K562 treated with DMSO at 1 percent for 4 hours (cell line): Measurements from ENCODE around the gene RNU7-1. TPM values are rescaled to one million over a fixed set of nuclear protein-coding genes. Genes with fewer than 3 reads are reported as not detected.

Experiments
- total RNA-seq: library from RNA; unstranded; fragments of 300-600 nt; gene quantifications from 2 replicates; pipeline ENCODE4 v1.2.3, GENCODE V29; 2022; ENCODE audit not compliant: insufficient read depth

The RNU7-1 gene
- not detected in 2 replicates for total RNA-seq

DNA sequence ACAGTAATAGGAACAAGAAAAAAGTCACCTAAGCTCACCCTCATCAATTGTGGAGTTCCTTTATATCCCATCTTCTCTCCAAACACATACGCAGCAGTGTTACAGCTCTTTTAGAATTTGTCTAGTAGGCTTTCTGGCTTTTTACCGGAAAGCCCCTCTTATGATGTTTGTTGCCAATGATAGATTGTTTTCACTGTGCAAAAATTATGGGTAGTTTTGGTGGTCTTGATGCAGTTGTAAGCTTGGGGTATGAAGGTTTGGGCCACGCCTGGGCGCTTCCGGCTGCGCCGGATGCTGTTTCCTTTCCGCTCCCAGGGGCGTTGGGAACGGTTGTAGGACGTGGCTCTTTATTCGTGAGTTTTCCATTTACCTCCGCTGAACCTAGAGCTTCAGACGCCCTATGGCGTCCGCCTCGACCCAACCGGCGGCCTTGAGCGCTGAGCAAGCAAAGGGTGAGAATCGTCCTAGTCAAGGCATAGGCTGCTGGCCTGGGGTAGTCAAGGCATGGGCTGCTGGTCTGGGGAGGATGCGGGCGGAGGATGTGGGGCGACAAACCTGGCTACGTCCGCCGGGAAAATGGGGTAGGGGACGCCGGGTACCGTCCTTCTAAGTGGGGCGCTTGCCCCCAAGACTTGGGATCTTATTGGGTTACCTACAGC lies at the start of gene RNU7-1, which contains the start of gene C12orf57:
TSS of gene RNU7-1 (plus strand) at position 95 of the 659 bp plus-strand sequence.
TSS of gene C12orf57 (plus strand) at position 301 of the 659 bp plus-strand sequence. CDS start at position 401, 100 bp downstream.

GRCh38 chr12:6904280-6905276 lies 39.0 kb upstream of the RNU7-1 start, which contains the start of gene LRRC23:
Gene LRRC23 (plus strand): TSS chr12:6904822. CDS start chr12:6905634, 812 bp downstream.

GRCh38 chr12:6914246-6914946 lies 29.2 kb upstream of the RNU7-1 start, which contains the start of gene ENO2:
Gene ENO2 (plus strand): TSS chr12:6914580. CDS start chr12:6915833, 1,253 bp downstream.

DNA sequence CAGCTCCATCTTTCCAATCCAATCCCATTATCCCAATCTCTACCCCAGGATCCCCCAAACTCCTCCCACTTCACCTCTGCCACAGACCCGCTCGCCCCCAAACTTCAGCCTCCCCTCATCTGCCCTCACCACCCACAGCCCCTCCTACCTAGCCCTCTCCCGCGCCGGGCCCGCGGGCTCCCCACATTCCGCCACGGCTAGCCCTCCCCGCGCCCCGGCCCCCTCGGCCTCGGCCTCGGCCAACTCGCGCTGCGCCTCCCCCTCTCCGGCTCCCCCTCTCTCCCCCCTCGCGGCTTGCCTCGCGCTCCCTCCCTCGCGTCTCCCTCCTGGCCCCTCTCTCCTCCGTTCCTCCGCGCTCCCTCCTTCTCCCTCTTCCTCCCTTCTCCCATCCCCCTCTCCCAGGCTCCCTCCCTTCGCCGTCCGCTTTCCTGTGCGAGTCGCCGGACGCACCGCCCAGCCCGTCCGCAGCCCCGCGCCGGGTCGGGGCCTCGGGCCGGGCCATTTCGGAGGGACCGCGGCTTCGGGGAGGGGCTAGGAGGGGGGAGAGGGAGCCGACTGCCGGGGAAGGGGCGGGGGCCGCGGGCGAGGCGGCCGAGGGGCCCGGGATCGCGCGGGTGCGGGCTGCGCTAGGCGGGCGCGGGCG lies 16.1 kb upstream of the RNU7-1 start, which contains the start of gene ATN1:
TSS of gene ATN1 (plus strand) at position 581 of the 643 bp plus-strand sequence. CDS start 6,043 bp downstream, outside the sequence.

DNA sequence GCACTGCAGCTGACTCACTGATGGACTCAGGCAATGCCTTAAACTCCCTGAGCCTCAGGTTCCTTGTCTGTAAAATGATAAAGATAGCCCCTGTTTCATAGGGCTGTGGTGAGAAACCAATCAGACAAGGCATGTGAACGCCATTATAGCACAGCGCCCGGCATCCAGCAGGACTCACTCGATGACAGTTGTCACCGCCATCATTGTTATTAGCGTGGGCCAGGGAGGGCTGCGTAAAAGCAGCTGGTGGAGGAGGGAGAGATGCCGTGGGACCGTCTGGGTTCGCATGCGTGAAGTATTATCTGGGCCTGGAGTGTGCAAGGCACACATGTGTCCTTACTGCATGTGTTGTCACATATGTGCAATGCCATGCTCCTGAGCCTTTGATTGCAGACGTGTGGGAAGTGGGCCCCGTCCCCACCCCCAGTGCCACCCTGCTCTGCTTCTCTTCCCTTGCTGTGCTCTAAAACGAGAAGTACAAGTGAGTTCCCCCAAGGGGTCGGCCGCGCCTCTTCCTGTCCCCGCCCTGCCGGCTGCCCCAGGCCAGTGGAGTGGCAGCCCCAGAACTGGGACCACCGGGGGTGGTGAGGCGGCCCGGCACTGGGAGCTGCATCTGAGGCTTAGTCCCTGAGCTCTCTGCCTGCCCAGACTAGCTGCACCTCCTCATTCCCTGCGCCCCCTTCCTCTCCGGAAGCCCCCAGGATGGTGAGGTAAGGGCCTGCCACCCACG lies 7.4 kb downstream of the RNU7-1 start, which contains the start of gene PTPN6:
TSS of gene PTPN6 (plus strand) at position 546 of the 730 bp plus-strand sequence. CDS start at position 703, 157 bp downstream.

Other genes with a start within 250 kb of the RNU7-1 start
- not detected in 2 replicates for gene PIANP, start 243.0 kb upstream of the RNU7-1 start, total RNA-seq
- 33.5 and 37.2 TPM in 2 replicates for gene COPS7A, start 219.8 kb upstream of the RNU7-1 start, total RNA-seq
- 148 and 156 TPM in 2 replicates for gene MLF2, start 190.7 kb upstream of the RNU7-1 start, total RNA-seq
- 322 and 327 TPM in 2 replicates for gene PTMS, start 177.5 kb upstream of the RNU7-1 start, total RNA-seq
- gene LAG3, start 171.3 kb upstream of the RNU7-1 start, total RNA-seq = 2.2 and 2.8 TPM in 2 replicates
- not detected in 2 replicates for gene CD4, start 154.3 kb upstream of the RNU7-1 start, total RNA-seq
- 1.8 and 3.1 TPM in 2 replicates for gene GPR162, start 122.0 kb upstream of the RNU7-1 start, total RNA-seq
- 11.9 and 14.1 TPM in 2 replicates for gene P3H3, start 115.4 kb upstream of the RNU7-1 start, total RNA-seq
- gene GNB3, start 102.9 kb upstream of the RNU7-1 start, total RNA-seq = 3.6 and 4.6 TPM in 2 replicates
- gene CDCA3, start 92.5 kb upstream of the RNU7-1 start, total RNA-seq = 20.1 and 29.7 TPM in 2 replicates
- gene USP5, start 91.7 kb upstream of the RNU7-1 start, total RNA-seq = 50.5 and 51.1 TPM in 2 replicates
- gene TPI1, start 76.3 kb upstream of the RNU7-1 start, total RNA-seq = 475 and 496 TPM in 2 replicates
- gene SPSB2, start 70.5 kb upstream of the RNU7-1 start, total RNA-seq = 2.5 and 5.2 TPM in 2 replicates
- gene LRRC23, start 39.0 kb upstream of the RNU7-1 start, total RNA-seq = 4.7 and 5.7 TPM in 2 replicates
- gene ENO2, start 29.2 kb upstream of the RNU7-1 start, total RNA-seq = 33.9 and 35.4 TPM in 2 replicates
- 34.8 and 43.7 TPM in 2 replicates for gene ATN1, start 15.9 kb upstream of the RNU7-1 start, total RNA-seq
- gene C12orf57, start 206 bp downstream of the RNU7-1 start, total RNA-seq = 524 and 553 TPM in 2 replicates
- 6.5 and 16.4 TPM in 2 replicates for gene PTPN6, start 7.5 kb downstream of the RNU7-1 start, total RNA-seq
- 297 and 310 TPM in 2 replicates for gene PHB2, start 26.8 kb downstream of the RNU7-1 start, total RNA-seq
- 7.9 and 15.0 TPM in 2 replicates for gene EMG1, start 27.1 kb downstream of the RNU7-1 start, total RNA-seq
- gene LPCAT3, start 74.7 kb downstream of the RNU7-1 start, total RNA-seq = 23.4 and 23.6 TPM in 2 replicates
- gene C1S, start 116.9 kb downstream of the RNU7-1 start, total RNA-seq = 0.81 and 1.7 TPM in 2 replicates
- gene C1R, start 148.6 kb downstream of the RNU7-1 start, total RNA-seq = 3.0 and 5.2 TPM in 2 replicates
- gene C1RL, start 165.4 kb downstream of the RNU7-1 start, total RNA-seq = 13.2 and 18.7 TPM in 2 replicates
- 4.6 and 9.7 TPM in 2 replicates for gene RBP5, start 185.1 kb downstream of the RNU7-1 start, total RNA-seq
- gene CLSTN3, start 186.6 kb downstream of the RNU7-1 start, total RNA-seq = 12.1 and 20.9 TPM in 2 replicates
- 11.2 and 15.6 TPM in 2 replicates for gene PEX5, start 245.9 kb downstream of the RNU7-1 start, total RNA-seq